MM.1S (cell line): ENCODE results near the gene GPER1.

ENCODE experiments used
- DNase-seq: peaks from one replicate; pipeline ENCODE4 v3.0.0-alpha.2; 2015
- H2AFZ ChIP-seq: fragments of 300-600 bp; sonication (generic); 2 replicates; pipeline ENCODE4 v1.6.0; 2016; ENCODE audit warnings: antibody characterized with exemption, low read length
- H3F3A ChIP-seq: fragments of 300-600 bp; sonication (generic); 2 replicates; pipeline ENCODE4 v1.6.1; 2016; ENCODE audit warnings: mild to moderate bottlenecking, antibody characterized with exemption, low read length, moderate library complexity, mixed read lengths; ENCODE audit not compliant: insufficient read depth
- H3K27ac ChIP-seq: fragments of 300-600 bp; sonication (generic); 2 replicates; pipeline ENCODE4 v1.5.1; 2016; ENCODE audit warnings: mild to moderate bottlenecking, low read length
- H3K27me3 ChIP-seq: fragments of 300-600 bp; sonication (generic); replicated peaks from 2 replicates; pipeline ENCODE4 v1.6.0; 2016; ENCODE audit warnings: low read length; ENCODE audit not compliant: insufficient read depth
- H3K36me3 ChIP-seq: fragments of 300-600 bp; sonication (generic); replicated peaks from 2 replicates; pipeline ENCODE4 v1.6.1; 2016; ENCODE audit warnings: mild to moderate bottlenecking, low read length, mixed read lengths; ENCODE audit not compliant: insufficient read depth
- H3K4me1 ChIP-seq: fragments of 300-600 bp; sonication (generic); 2 replicates; pipeline ENCODE4 v1.6.1; 2016; ENCODE audit warnings: low read length, mixed read lengths
- H3K4me2 ChIP-seq: fragments of 300-600 bp; sonication (generic); 2 replicates; pipeline ENCODE4 v1.6.0; 2016; ENCODE audit warnings: low read depth, low read length
- H3K4me3 ChIP-seq: fragments of 300-600 bp; sonication (generic); 2 replicates; pipeline ENCODE4 v1.5.1; 2016; ENCODE audit warnings: low read length, mixed read lengths
- H3K79me2 ChIP-seq: fragments of 300-600 bp; sonication (generic); 2 replicates; pipeline ENCODE4 v1.6.1; 2016; ENCODE audit warnings: mixed run types, low read length, mixed read lengths
- H3K9ac ChIP-seq: fragments of 300-600 bp; sonication (generic); 2 replicates; pipeline ENCODE4 v1.6.1; 2016; ENCODE audit warnings: low read length, mixed read lengths
- H3K9me2 ChIP-seq: fragments of 300-600 bp; sonication (generic); replicated peaks from 2 replicates; pipeline ENCODE4 v1.6.1; 2016; ENCODE audit warnings: mild to moderate bottlenecking, low read length, mixed read lengths; ENCODE audit not compliant: insufficient read depth
- H3K9me3 ChIP-seq: fragments of 300-600 bp; sonication (generic); replicated peaks from 2 replicates; pipeline ENCODE4 v1.6.1; 2016; ENCODE audit warnings: mild to moderate bottlenecking, low read length, mixed read lengths; ENCODE audit not compliant: insufficient read depth
- H4K20me1 ChIP-seq: fragments of 300-600 bp; sonication (generic); 2 replicates; pipeline ENCODE4 v1.6.1; 2016; ENCODE audit warnings: mild to moderate bottlenecking, low read length, moderate library complexity, mixed read lengths; ENCODE audit not compliant: insufficient read depth
- CTCF ChIP-seq: fragments of 300-600 bp; sonication (generic); IDR thresholded peaks from 2 replicates; pipeline ENCODE4 v1.5.1; 2016; ENCODE audit warnings: antibody characterized with exemption, low read length, mixed read lengths
- EZH2 ChIP-seq: fragments of 300-600 bp; sonication (generic); optimal IDR thresholded peaks from 2 replicates; pipeline ENCODE3; 2017; ENCODE audit warnings: low read depth, mild to moderate bottlenecking, antibody characterized with exemption, low read length, mixed read lengths
- EZH2phosphoT487 ChIP-seq: fragments of 300-600 bp; sonication (generic); IDR thresholded peaks from 2 replicates; pipeline ENCODE4 v1.6.1; 2018; ENCODE audit warnings: antibody characterized with exemption, low read length

Gene GPER1

GRCh38 chr7:1085910-1086421 is 1.9 kb upstream of the GPER1 start:
- no peaks in the 10 kb centered on the region for H3K4me1 ChIP-seq
- no peak for TF ChIP-seq EZH2phosphoT487
- no peak for TF ChIP-seq EZH2
- no peak for TF ChIP-seq CTCF
- H2AFZ ChIP-seq: no peak overlapping the region
- no peaks in the 10 kb centered on the region for H3K36me3 ChIP-seq
- no peaks in the 10 kb centered on the region for H3F3A ChIP-seq
- H3K9me3 ChIP-seq: no peaks in the 10 kb centered on the region
- H3K4me2 ChIP-seq: no peak overlapping the region
- H3K27me3 ChIP-seq: no peaks in the 10 kb centered on the region
- no peak overlapping the region for H3K4me3 ChIP-seq
- no peak for DNase-seq
- H3K9ac ChIP-seq: no peak overlapping the region
- H3K27ac ChIP-seq: no peak overlapping the region
- no peaks in the 10 kb centered on the region for H3K9me2 ChIP-seq
- no peaks in the 10 kb centered on the region for H4K20me1 ChIP-seq
- H3K79me2 ChIP-seq: no peaks in the 10 kb centered on the region

- Histone ChIP-seq H3K9me2 (no peaks in the 10 kb centered on the region), H3K4me2 (no peak overlapping the region), H3K9ac (no peak overlapping the region), H3K4me3 (no peak overlapping the region), H3K27ac (no peak overlapping the region), H3K79me2 (no peaks in the 10 kb centered on the region), H3K27me3 (no peaks in the 10 kb centered on the region), H3K9me3 (no peaks in the 10 kb centered on the region), H3K4me1 (no peaks in the 10 kb centered on the region), H3K36me3 (no peaks in the 10 kb centered on the region), H4K20me1 (no peaks in the 10 kb centered on the region), H2AFZ (no peak overlapping the region), H3F3A (no peaks in the 10 kb centered on the region)
- TF ChIP-seq EZH2 (no peak), CTCF (peak; percentile 57), EZH2phosphoT487 (no peak)
- DNase-seq: no peak
Observed at GRCh38 chr7:1086588-1087464, 1.1 kb upstream of the GPER1 start.

GRCh38 chr7:1087465-1087814 is 473 bp upstream of the GPER1 start:
- Histone ChIP-seq H3K4me3 (no peak overlapping the region), H3K9me2 (no peaks in the 10 kb centered on the region), H3K4me1 (no peaks in the 10 kb centered on the region), H3F3A (no peaks in the 10 kb centered on the region), H3K9me3 (no peaks in the 10 kb centered on the region), H3K9ac (no peak overlapping the region), H3K27me3 (no peaks in the 10 kb centered on the region), H3K79me2 (no peaks in the 10 kb centered on the region), H3K4me2 (no peak overlapping the region), H3K36me3 (no peaks in the 10 kb centered on the region), H2AFZ (no peak overlapping the region), H3K27ac (no peak overlapping the region), H4K20me1 (no peaks in the 10 kb centered on the region)
- DNase-seq: no peak
- no peak for TF ChIP-seq EZH2
- no peak for TF ChIP-seq CTCF
- no peak for TF ChIP-seq EZH2phosphoT487
